ENCODE measurements around the gene VEGFC. TPM values are rescaled to one million over a fixed set of nuclear protein-coding genes. Genes with fewer than 3 reads are reported as not detected.

Gene VEGFC
- polyA plus RNA-seq, 1 of the 3 experiments (the other 2 are of a cell fraction): 81.9 TPM

DNA sequence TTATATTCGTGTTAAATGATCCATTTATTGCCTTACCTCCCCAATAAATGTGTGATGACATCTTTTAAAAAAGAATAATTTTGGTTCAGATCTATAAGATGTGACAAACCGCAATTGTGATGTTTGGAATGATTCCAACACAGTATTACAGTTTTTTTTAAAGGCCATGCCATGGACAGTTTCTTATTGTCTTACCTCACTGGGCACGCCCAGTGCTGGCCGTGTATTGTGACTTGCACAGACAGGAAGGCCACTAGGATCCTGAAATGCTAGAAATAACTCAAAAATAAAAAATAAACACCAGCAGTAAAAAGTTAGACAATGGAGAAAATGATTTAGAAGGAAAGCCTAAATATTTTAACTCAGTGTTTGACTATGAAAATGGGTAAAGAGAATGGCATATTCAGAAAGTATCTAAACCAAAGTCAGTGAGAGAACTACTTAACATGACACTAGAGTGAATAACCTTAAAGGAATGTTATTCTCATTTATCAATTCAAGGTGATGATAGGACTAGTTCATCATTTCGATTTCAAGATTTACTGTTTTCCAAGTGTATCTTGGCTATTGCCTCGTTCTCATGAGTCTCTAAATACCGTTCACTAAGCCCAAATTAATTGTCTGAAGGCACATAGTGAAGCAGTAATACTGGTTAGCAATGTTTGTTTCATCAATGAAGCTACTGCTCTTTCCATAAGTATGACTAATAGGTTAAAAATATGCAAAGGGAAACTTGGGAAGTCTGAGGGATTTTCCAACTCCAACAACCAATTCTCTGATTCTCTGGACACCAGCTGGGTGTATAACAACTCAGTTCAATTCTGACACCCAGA lies 46.1 kb upstream of the VEGFC start (continued):
- TF ChIP-seq USF1 (IDR thresholded peaks at IDR 0.05; ENCODE audit: borderline replicate concordance, low read depth) (no peak), NFIC (IDR thresholded peaks at IDR 0.05; ENCODE audit: borderline replicate concordance) (peak; percentile 52; the same call in 1 of the 2 replicates), RCOR1 (IDR thresholded peaks at IDR 0.05; ENCODE audit: low read length) (no peak), RFX5 (IDR thresholded peaks at IDR 0.05; ENCODE audit: low read length) (no peak), MAX (IDR thresholded peaks at IDR 0.05; ENCODE audit: low read depth) (no peak), CHD2 (IDR thresholded peaks at IDR 0.05; ENCODE audit: low read length, partially characterized antibody) (no peak), MXI1 (IDR thresholded peaks at IDR 0.05; ENCODE audit: low read depth, low read length) (no peak), MEF2A (IDR thresholded peaks at IDR 0.05; ENCODE audit: borderline replicate concordance, low read depth) (peak; percentile 87), FOXM1 (IDR thresholded peaks at IDR 0.05; ENCODE audit: low read depth) (no peak), ZBTB33 (IDR thresholded peaks at IDR 0.05; ENCODE audit: borderline replicate concordance, low read depth) (peak; percentile 69; the same call in 1 of the 2 replicates), TEAD4 (IDR thresholded peaks at IDR 0.05; ENCODE audit: borderline replicate concordance, insufficient read depth) (0 out of 2 replicates have a peak, but pooled peaks have one; percentile 36), FOXJ3 (CRISPR knock-in tag; IDR thresholded peaks at IDR 0.05) (no peak), ELF1 (IDR thresholded peaks at IDR 0.05) (no peak), RXRA (IDR thresholded peaks at IDR 0.05; ENCODE audit: borderline replicate concordance, low read depth) (peak; percentile 20; the same call in 1 of the 2 replicates), POLR2AphosphoS5 (IDR thresholded peaks at IDR 0.05; ENCODE audit: low read depth, low read length) (peak; percentile 67; the same call in 1 of the 2 replicates), GATA2 (CRISPR knock-in tag; IDR thresholded peaks at IDR 0.05) (no peak), FOSL2 (IDR thresholded peaks at IDR 0.05; ENCODE audit: borderline replicate concordance, low read depth) (peak; percentile 70), EZH2phosphoT487 (IDR thresholded peaks at IDR 0.05; ENCODE audit: borderline replicate concordance, low read depth) (no peak), SIN3A (IDR thresholded peaks at IDR 0.05; ENCODE audit: borderline replicate concordance, low read depth, low read length) (no peak)

All from SK-N-SH (cell line).